WTC11 (cell line): ENCODE results near the gene CAPN2. TPM values are rescaled to one million over a fixed set of nuclear protein-coding genes. Genes with fewer than 3 reads are reported as not detected.

Source experiments
- ATAC-seq: fragments of 200-7000 bp; cut with Tn5 transposase; 2 replicates; pipeline ENCODE4 v1.10.0; 2021; ENCODE audit warnings: mild to moderate bottlenecking, moderate library complexity
- CTCF ChIA-PET: fragments of 300-600 bp; sonication (Branson Sonifier 250); formaldehyde crosslinking; loops from one replicate; lab custom pipeline; 2021; ENCODE audit warnings: antibody characterized with exemption; lab: Charles Lee
- POLR2A ChIA-PET: fragments of 350-600 bp; sonication (Branson Sonifier 250); formaldehyde crosslinking; loops from one replicate; lab custom pipeline; 2021; ENCODE audit warnings: antibody characterized with exemption; lab: Charles Lee
- DNase-seq: peaks from one replicate; pipeline ENCODE4 v3.0.0; 2021; ENCODE audit warnings: low spot score
- H3K27ac Mint-ChIP-seq: 2 replicates; pipeline ENCODE4 v1.8.0; 2021; ENCODE audit warnings: mixed read lengths
- H3K27me3 Mint-ChIP-seq: 2 replicates; pipeline ENCODE4 v1.8.0; 2021; ENCODE audit warnings: low read depth, mild to moderate bottlenecking, moderate library complexity, mixed read lengths
- H3K36me3 Mint-ChIP-seq: 2 replicates; pipeline ENCODE4 v1.8.0; 2021; ENCODE audit warnings: mixed read lengths
- H3K4me1 Mint-ChIP-seq: 2 replicates; pipeline ENCODE4 v1.8.0; 2022; ENCODE audit warnings: mixed read lengths
- H3K4me3 Mint-ChIP-seq: 2 replicates; pipeline ENCODE4 v1.8.0; 2021; ENCODE audit warnings: mild to moderate bottlenecking, moderate library complexity, mixed read lengths
- H3K9me3 Mint-ChIP-seq: 2 replicates; pipeline ENCODE4 v1.8.0; 2021; ENCODE audit warnings: mixed read lengths
- ARID4B ChIP-seq: sonication (generic); formaldehyde crosslinking; IDR thresholded peaks from 2 replicates; pipeline ENCODE4 v1.8.0; 2023; ENCODE audit warnings: missing genetic modification reagents, mild to moderate bottlenecking, borderline replicate concordance
- ATF2 ChIP-seq: sonication (generic); formaldehyde crosslinking; IDR thresholded peaks from 2 replicates; pipeline ENCODE4 v1.8.1; 2022; ENCODE audit warnings: low read depth, missing genetic modification reagents, borderline replicate concordance
- ATF6 ChIP-seq: sonication (generic); formaldehyde crosslinking; IDR thresholded peaks from 2 replicates; pipeline ENCODE4 v1.8.1; 2023; ENCODE audit warnings: mild to moderate bottlenecking, missing genetic modification reagents
- CREM ChIP-seq: sonication (generic); formaldehyde crosslinking; IDR thresholded peaks from 2 replicates; pipeline ENCODE4 v1.8.1; 2022; ENCODE audit warnings: mild to moderate bottlenecking, missing genetic modification reagents, moderate library complexity
- CTCF ChIP-seq: fragments of 200-600 bp; IDR thresholded peaks from 2 replicates; pipeline ENCODE4 v1.8.0; 2022; ENCODE audit warnings: antibody characterized with exemption
- JAZF1 ChIP-seq: fragments of 250-450 bp; sonication (Bioruptor Pico); IDR thresholded peaks from 2 replicates; pipeline ENCODE4 v1.9.0; 2021; ENCODE audit warnings: moderate library complexity, mild to moderate bottlenecking, inconsistent platforms
- PRRX2 ChIP-seq: fragments of 250-450 bp; sonication (Bioruptor Pico); IDR thresholded peaks from 2 replicates; pipeline ENCODE4 v1.8.0; 2021; ENCODE audit warnings: mild to moderate bottlenecking
- TEAD1 ChIP-seq: sonication (generic); formaldehyde crosslinking; IDR thresholded peaks from 2 replicates; pipeline ENCODE4 v1.8.0; 2022; ENCODE audit warnings: mild to moderate bottlenecking, missing genetic modification reagents
- ZNF281 ChIP-seq: sonication (generic); formaldehyde crosslinking; IDR thresholded peaks from 2 replicates; pipeline ENCODE4 v1.8.0; 2023; ENCODE audit warnings: mild to moderate bottlenecking, missing genetic modification reagents
- ZNF512 ChIP-seq: sonication (generic); formaldehyde crosslinking; IDR thresholded peaks from 2 replicates; pipeline ENCODE4 v1.8.1; 2022; ENCODE audit warnings: missing genetic modification reagents, borderline replicate concordance
- total RNA-seq: library from RNA; stranded (reverse); gene quantifications from 3 replicates; pipeline ENCODE4 v1.2.3, GENCODE V29; 2021

Gene CAPN2
- total RNA-seq, 1 experiment from 2014 or later: 21.3 TPM

GRCh38 chr1:223784541-223784940 lies 72.2 kb downstream of the CAPN2 start:
- ATAC-seq (no peak), DNase-seq (no peak)
- CTCF ChIA-PET: no interaction called here
- Mint-ChIP-seq H3K9me3 (no peaks in the 10 kb centered on the region), H3K27ac (no peak overlapping the region), H3K27me3 (no peaks in the 10 kb centered on the region), H3K4me3 (no peak overlapping the region), H3K36me3 (peaks cover 47% of the 10 kb centered on the region), H3K4me1 (no peaks in the 10 kb centered on the region)
- POLR2A ChIA-PET: no interaction called here
- TF ChIP-seq JAZF1 (CRISPR knock-in tag) (no peak), ZNF512 (CRISPR knock-in tag) (no peak), ZNF281 (CRISPR knock-in tag) (no peak), ATF6 (CRISPR knock-in tag) (no peak), CTCF (no peak), PRRX2 (CRISPR knock-in tag) (no peak), ARID4B (no peak), CREM (CRISPR knock-in tag) (no peak)

- DNase-seq (no peak), ATAC-seq (no peak)
- no peak overlapping the region for H3K4me3 Mint-ChIP-seq
- CTCF ChIA-PET: no interaction called here
- H3K36me3 Mint-ChIP-seq: peaks cover 40% of the 10 kb centered on the region
- H3K27ac Mint-ChIP-seq: no peak overlapping the region
- H3K27me3 Mint-ChIP-seq: no peaks in the 10 kb centered on the region
- TF ChIP-seq TEAD1 (CRISPR knock-in tag): no peak
- TF ChIP-seq ATF2 (CRISPR knock-in tag): no peak
- TF ChIP-seq JAZF1 (CRISPR knock-in tag): no peak
- POLR2A ChIA-PET: no interaction called here
- no peaks in the 10 kb centered on the region for H3K9me3 Mint-ChIP-seq
- H3K4me1 Mint-ChIP-seq: no peaks in the 10 kb centered on the region
Observed at GRCh38 chr1:223785808-223786207, 73.5 kb downstream of the CAPN2 start.
